GM18508 (cell line): ENCODE data around the gene KNSTRN.
A peak's percentile ranks its signal among the peaks of the same experiment; 100 is the strongest.

Source experiments
- ATAC-seq: cut with Tn5 transposase; IDR thresholded peaks from one replicate; pipeline ENCODE4 v1.9.1; 2021; ENCODE audit warnings: moderate number of reproducible peaks; ENCODE audit not compliant: insufficient read depth, unreplicated experiment

The KNSTRN gene

DNA sequence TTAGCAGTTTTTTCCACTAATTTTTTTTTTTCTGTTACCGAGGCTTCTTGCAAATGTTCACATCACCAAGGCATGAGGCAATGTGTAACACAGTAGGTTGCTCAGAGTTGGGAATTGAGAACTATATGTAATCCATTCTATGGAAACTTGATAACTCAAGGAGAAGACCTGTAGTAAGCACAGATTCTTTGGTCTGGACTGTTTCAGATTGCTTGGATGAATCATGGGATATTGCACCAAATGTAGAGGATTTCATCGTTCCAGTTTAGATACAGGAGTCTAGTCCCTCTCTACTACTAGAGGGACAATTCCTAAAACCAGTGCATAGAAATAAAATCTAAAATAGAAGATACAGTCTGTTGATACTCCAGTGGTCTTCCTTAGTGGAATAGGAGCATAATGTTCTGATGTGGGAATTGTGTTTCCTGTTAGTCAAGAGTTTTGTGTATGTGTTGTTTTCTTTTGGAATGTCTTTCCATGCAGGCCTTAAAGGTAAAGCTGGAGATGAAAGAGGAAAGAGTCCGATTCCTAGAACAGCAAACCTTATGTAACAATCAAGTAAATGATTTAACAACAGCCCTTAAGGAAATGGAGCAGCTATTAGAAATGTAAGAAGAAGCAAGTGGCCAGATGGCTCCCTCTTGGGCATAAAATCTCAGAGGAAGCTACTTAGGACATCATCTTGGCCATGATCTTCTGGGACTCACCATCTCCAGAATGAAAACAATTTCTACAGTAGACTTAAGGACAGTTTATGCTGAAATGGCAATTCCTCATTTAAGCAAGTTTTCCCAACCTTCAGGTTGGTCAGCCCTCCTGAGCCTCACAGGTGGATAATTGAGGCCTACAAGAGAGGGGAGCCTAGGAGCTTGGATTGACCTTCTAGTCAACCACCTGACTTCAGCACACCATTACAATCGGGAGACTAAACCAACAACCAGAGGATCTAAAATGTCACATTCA is 10.7 kb downstream of the KNSTRN start:
- no peak for ATAC-seq

DNA sequence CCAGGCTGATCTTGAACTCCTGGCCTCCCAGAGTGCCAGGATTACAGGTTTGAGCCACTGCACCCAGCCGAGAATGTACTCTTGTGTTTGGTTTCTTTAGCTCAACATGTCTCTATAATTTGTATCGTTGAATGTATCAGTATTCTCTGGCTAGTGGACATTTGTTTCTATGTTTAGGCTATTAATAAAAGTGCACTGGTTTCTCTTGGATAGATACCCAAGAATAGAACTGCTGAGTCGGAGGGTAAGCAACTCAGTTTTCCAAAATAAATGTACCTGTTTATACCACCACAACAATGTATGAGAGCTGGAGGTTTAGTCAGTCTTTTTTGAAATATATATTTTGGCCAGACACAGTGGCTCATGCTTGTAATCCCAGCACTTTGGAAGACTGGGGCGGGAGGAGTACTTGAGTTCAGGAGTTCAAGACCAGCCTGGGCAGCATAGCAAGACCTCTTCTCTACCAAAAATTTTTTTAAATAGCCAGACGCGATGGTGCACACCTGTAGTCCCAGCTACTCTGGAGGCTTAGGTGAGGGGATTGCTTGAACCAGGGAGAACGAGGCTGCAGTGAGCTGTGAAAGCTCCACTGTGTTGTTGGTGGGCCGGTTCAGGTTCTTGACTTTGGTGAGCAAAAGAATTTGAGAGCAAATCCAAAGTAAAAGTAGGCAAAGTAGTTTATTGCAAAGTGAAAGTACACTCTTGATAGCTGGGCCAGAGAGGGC is 15.3 kb downstream of the KNSTRN start:
- ATAC-seq = no peak

DNA sequence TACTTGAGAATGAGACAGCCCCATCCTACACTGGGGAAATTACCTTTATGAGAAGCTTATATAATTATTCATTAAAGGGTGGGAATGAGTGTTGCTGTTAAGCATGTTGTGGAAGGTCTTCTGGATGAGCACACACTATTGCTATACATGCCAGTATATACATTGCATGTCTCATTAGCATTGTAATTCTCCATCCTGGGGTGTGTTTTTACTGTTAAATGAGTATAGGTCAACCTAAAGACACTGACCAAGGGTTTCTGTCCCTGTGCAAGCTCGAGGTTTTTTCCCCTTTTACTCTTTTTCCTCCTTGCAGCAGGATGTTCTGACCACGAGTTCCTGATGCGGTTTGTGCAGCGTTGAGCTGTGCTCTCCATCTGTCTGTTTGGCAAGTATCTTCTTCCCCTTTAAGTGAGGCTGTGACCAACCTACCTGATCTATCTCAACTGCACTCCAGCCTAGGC is 15.9 kb downstream of the KNSTRN start:
- peak; percentile 53 for ATAC-seq

DNA sequence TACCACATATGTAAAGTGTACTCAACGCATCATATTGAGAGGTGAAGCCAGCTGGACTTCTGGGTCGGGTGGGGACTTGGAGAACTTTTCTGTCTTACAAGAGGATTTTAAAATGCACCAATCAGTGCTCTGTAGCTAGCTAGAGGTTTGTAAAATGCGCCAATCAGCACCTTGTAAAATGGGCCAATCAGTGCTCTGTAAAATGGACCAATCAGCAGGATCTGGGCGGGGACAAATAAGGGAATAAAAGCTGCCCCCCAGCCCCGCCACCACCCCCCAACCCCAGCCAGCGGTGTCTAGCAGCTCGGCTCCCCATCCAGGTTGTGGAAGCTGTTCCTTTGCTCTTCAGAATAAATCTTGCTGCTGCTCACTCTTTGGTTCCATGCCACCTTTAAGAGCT is 16.8 kb downstream of the KNSTRN start:
- no peak for ATAC-seq

DNA sequence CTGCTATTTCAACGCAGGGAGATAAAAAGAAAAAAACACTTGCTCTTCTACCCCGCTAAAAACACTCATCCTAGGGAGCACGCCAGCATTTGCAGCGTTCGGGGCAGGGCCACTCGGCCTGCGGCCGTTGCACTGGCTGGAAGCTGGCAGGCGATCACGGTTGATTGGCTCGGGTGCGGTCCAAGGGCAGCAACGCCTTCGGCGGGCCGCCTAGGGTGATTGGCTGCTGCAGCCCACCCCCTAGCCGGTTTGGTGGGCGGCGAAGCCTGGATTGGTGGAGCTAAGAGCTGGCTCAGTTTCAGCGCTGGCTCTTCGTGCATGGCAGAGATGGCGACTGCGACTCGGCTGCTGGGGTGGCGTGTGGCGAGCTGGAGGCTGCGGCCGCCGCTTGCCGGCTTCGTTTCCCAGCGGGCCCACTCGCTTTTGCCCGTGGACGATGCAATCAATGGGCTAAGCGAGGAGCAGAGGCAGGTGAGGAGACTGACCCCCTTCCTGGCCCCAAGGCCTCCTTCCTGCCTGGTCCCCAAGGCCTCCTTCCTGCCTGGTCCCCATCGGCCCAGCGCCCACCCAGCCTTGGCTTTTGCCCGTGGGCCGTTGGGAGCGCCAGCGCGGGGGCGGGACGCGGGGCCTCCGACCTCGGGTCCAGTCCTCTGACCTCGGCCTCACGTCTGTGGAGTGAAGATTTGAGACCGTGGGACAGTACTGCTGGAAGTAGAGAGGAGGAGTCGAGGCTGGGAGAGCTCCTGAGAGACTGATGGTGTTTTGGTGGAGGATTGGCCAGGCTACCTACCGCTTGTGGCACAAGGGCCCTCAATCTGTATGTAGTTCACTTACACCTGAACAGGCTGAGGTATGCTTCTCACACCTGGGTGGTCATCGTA is 23.2 kb downstream of the KNSTRN start, which contains the start of gene IVD:
IVD (plus strand) TSS at position 295 of the 881 bp plus-strand sequence; CDS start at position 328, 33 bp downstream.
- peak; percentile 71 for ATAC-seq

DNA sequence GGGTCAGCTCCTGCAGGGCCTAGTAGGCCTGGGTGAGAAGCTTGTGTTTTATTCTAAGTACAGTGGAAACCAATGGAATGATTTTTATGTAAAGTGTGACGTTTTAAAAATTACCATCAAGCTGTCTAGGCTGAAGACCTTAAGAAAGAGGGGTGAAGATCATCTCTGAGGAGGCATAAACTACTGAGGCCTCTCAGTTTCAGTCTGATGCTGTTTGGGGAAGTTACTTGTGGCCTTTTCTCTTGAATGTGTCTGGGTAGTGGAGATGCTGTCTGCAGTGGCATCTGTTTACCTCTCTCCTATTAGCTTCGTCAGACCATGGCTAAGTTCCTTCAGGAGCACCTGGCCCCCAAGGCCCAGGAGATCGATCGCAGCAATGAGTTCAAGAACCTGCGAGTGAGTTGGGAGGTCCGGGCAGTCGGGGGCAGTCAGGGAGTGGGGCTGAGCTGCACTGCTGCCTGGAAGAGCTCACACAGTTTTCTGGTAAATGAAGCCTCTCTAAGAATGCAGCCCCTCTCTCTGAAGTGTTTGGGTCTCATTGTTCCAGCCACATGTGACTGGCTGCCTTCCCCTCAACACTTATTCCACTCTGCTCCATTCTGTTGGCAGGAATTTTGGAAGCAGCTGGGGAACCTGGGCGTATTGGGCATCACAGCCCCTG is 24.9 kb downstream of the KNSTRN start:
- no peak for ATAC-seq

DNA sequence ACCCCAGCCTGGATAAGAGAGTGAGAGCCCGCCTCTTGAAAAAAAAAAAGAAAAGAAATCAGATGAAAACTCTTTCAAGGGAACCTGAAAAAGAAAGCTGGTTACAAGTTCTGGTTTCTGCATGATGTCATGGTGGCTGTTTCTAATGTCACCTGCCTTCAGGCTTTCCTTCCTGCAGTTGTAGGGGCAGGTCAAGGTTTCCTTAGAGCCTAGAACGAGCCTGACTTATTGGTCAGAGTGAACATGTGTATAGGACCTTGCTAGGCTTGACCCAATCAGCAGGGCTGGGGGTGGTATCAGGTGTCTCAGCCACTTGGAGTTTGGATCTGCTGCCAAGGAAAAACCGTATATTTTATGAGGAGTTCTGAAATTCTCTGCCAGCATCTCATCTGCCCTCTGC is 26.8 kb downstream of the KNSTRN start:
- ATAC-seq = no peak

DNA sequence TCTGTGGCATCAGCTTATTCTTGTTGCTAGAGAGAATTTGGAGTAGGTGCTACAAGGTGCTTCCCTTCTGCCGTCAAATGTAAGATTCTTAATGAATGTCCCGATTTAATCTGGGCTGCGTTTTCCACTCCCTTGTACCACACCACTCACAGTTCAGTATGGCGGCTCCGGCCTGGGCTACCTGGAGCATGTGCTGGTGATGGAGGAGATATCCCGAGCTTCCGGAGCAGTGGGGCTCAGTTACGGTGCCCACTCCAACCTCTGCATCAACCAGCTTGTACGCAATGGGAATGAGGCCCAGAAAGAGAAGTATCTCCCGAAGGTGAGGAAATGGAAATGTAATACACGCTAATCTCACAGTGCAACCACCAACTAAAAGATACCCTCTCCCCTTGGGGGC is 28.0 kb downstream of the KNSTRN start:
- ATAC-seq = no peak

DNA sequence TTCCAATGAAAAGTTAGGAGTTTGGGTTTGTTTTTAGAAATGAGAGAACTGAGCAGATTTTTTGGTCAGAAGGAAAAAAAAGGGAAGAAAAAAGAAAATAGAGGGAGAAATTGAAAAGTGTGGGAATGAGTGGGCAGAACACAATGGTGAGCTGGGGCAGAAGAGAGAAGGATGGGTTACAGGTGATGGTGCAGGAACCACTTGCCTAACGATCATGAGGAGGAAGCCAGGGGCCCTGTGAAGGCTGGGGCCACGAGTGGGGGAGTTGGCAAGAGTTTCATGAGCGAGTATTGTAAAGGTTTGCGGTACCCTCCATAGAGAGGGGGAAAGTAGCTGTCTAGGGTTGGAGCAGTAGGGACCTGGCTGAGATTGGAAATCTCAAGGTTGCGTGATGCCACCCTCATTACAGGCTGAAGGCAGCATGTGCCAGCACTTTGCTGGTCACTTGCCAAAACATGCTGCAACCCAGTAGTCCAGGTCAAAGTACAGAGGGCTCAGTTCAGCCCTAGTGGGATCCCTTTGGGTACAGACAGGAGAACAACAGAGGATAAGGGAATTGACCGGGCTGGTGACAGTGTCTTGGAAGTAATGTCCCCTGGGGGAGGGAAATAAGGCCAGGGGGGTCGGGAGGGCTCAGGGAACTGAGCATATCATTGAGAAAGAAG is 29.7 kb downstream of the KNSTRN start:
- ATAC-seq = no peak

DNA sequence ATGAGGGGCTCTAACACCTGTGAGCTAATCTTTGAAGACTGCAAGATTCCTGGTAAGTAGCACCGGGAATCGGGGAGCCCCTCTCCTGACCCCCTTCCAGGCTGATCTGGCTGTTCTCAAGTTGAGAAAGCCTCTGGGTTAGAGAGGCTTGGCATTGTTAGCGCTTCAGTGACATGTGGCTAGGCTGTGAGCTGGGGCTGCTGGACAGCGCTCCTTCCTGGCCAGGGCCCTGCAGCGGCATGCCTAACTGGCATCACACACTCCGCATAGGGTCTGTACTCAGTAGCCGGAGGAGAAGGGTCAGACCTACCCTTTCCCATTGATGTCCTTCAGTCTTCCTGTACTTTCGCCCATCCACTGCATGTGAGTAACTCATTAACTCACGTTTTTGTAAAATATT is 30.5 kb downstream of the KNSTRN start:
- ATAC-seq = no peak

DNA sequence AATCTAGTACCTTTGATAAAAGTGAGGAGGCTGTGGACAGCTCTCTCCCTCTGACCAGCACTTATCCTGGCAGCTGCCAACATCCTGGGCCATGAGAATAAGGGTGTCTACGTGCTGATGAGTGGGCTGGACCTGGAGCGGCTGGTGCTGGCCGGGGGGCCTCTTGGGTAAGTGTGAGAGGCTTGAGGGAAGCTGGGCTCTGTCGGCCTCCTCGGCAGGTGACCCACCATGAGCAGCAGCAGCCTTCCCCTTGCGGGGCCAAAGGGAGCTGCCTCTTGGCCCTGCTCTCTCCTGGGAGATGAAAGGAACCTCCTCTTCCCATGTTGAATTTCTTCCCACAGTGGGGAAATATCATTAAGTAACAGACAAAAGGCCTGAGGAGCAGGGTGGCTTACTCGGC is 32.3 kb downstream of the KNSTRN start:
- ATAC-seq = no peak

DNA sequence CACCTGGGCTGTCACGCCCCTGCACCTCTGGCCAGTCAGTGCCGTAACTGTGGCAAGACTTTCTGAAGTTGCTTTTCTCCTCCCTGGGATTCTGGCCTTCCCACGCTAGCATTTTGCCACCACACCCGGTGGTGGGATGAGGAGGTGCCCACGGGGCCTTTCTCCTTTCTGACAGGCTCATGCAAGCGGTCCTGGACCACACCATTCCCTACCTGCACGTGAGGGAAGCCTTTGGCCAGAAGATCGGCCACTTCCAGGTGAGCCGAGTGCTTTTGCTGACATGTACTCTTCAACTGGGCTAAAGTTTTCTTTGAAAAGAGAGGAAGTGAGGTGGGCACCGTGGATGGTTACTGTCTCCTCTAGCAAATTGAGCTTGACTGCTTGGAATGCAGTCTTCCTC is 32.7 kb downstream of the KNSTRN start:
- no peak for ATAC-seq

DNA sequence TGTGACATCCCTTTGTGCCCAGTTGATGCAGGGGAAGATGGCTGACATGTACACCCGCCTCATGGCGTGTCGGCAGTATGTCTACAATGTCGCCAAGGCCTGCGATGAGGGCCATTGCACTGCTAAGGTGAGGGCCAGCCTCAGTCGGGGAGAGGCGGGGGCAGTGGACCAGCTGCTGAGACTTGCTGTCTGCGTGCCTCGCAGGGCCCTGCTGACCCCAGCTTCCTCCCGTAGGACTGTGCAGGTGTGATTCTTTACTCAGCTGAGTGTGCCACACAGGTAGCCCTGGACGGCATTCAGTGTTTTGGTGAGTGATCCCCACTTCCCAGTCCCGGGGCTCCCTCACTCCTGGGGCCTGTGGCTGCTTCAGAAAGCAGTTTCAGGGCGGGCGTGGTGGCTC is 33.5 kb downstream of the KNSTRN start:
- no peak for ATAC-seq

DNA sequence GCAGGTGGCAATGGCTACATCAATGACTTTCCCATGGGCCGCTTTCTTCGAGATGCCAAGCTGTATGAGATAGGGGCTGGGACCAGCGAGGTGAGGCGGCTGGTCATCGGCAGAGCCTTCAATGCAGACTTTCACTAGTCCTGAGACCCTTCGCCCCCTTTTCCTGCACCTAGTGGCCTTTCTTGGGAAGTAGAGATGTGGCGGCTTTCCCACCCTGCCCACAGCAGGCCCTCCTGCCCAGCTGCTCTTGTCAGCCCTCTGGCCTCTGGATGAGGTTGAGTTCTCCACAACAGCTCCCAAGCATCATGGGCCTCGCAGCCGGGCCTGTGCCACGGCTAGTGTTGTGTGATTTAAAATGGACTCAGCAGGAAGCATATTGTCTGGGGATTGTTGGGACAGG is 35.6 kb downstream of the KNSTRN start:
- no peak for ATAC-seq

DNA sequence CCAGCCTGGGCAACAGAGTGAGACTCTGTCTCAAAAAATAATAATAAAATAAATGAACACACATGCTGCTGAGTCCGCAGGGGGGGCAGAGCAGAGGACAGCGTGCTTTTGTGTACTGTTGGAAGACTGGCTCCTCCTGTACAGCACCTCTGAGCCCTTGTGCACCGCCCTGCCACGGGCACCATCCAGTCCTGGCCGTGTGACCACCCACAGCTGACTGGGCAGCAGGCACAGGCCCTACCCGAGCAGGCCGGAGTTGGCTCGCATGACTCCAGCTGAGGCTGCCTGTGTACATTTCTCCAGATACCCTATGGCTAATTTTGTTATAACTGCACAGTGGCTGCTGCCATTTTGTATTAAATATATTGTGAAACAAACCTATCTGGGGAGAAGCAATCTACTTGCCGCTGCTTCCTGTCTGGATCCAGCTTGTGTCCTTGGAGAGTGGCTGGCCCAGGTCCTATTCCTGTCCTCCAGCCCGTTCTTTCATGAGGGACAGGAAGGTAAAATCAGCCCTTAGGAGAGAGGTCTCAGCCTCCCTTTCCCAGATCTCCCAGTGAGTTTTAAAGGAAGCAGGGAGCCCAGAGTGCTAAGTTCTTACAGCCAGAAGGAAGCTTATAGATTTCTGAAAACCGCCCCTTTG is 37.7 kb downstream of the KNSTRN start:
- ATAC-seq = no peak

DNA sequence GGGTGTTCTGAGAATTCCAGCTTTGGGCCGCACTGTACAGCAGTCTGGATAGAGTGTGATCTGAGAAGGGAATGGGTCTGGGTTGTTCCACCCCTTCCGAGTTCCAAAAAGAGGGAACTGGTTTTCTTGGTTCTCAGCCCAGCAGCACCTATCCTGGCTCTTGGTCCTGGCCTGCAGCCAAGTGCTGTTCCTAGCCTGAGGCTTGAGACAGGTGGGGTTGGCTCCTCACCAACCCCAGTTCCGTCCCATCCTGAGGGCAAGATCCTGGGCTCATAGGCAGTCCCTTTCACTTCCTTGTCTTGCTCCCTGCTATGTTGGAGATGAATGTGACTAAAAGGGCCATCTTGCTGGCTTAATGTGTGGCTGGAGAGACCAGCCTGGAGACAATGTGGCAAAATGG is 38.3 kb downstream of the KNSTRN start:
- ATAC-seq = no peak

DNA sequence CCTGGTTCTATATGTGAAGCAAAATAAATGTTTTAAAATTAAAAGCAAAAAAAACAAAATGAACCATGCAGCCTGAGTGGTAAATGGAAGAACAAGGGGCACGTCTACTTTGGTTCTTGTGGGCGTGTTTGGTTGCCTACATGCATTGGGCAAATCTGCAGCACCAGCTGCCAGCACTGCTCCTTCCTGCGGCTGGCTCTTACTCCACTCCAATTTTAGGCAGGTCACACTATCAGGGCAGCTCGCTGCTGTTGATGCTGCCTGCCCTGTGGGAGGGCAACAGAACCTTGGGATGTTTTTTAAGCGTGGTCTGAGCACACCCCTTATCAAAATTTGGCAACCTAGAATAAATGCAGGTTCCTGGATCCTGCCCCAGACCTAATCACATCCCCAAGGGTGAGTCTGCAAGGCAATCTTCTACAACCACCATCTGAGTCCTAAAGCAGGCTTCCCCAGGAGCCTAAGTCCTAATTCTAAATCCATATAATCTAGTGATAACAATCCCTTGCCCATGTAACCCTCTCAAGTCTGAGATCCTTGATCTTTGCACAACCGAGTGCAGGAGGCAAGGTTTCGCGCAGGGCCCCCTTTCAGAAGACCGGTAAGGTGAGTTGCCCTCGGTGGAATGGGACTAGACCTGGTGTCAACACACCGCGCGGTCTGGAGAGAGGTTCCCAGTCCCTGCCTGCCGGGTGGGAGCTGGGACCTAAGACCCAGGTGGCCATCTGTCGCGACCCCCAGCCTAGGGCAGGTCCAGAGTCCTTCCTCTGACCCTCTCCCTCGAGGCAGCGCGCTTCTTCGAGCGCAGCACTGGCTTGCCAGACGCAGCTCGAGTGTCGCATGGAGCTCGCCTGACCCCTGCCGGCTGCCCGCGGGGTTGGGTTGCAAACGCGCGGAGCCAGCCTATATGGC is 39.0 kb downstream of the KNSTRN start:
- ATAC-seq = no peak
